Mesenchymal stem cell (in vitro differentiated cells and primary cell): ENCODE data around the gene TUBA4A.

Experiments
- DNase-seq: peaks from one replicate; pipeline ENCODE4 v3.0.0-alpha.2; 2013
- H2AFZ ChIP-seq: one replicate; pipeline ENCODE4 v1.6.1; 2013; ENCODE audit warnings: low read depth, mild to moderate bottlenecking, control low read depth, inconsistent platforms, low read length, moderate library complexity
- H2AK5ac ChIP-seq: 2 replicates; pipeline ENCODE4 v1.6.1; 2013; ENCODE audit warnings: low read length, moderate library complexity, mild to moderate bottlenecking, inconsistent platforms; ENCODE audit not compliant: severe bottlenecking
- H2BK120ac ChIP-seq: one replicate; pipeline ENCODE4 v1.6.1; 2013; ENCODE audit warnings: low read depth, mild to moderate bottlenecking, inconsistent platforms, low read length, moderate library complexity
- H2BK12ac ChIP-seq, 2 experiments: one replicate each; pipeline ENCODE4 v1.6.1; 2013; ENCODE audit warnings: inconsistent platforms in 2 of 2, low read length in 2 of 2, mild to moderate bottlenecking in 2 of 2, moderate library complexity in 2 of 2, control low read depth in 1 of 2
- H2BK15ac ChIP-seq: one replicate; pipeline ENCODE4 v1.6.1; 2013; ENCODE audit warnings: mild to moderate bottlenecking, low read depth, inconsistent platforms; ENCODE audit not compliant: poor library complexity, severe bottlenecking
- H2BK5ac ChIP-seq: 2 replicates; pipeline ENCODE4 v1.6.1; 2013; ENCODE audit warnings: low read depth, mild to moderate bottlenecking, low read length, control low read depth, inconsistent platforms; ENCODE audit not compliant: poor library complexity, severe bottlenecking
- H3K14ac ChIP-seq, 2 experiments: one replicate each; pipeline ENCODE4 v1.6.1; 2013; ENCODE audit warnings: inconsistent platforms in 2 of 2, low read length in 2 of 2, control low read depth in 1 of 2, mild to moderate bottlenecking in 1 of 2, moderate library complexity in 1 of 2
- H3K18ac ChIP-seq, 2 experiments: one replicate each; pipeline ENCODE4 v1.6.1; 2013; ENCODE audit warnings: inconsistent platforms in 2 of 2, low read length in 2 of 2, control low read depth in 1 of 2, low read depth in 1 of 2, mild to moderate bottlenecking in 1 of 2
- H3K23ac ChIP-seq, 2 experiments: one replicate each; pipeline ENCODE4 v1.6.1; 2013; ENCODE audit warnings: inconsistent platforms in 2 of 2, low read length in 2 of 2, mild to moderate bottlenecking in 2 of 2, moderate library complexity in 2 of 2, control low read depth in 1 of 2
- H3K27ac ChIP-seq: 2 replicates; pipeline ENCODE4 v1.5.1; 2013; ENCODE audit warnings: mild to moderate bottlenecking, moderate library complexity, low read length, control low read depth, inconsistent platforms; ENCODE audit not compliant: poor library complexity, severe bottlenecking
- H3K27me3 ChIP-seq, 2 experiments: 2 replicates each; pipeline versions ENCODE4 v1.6.1 to v1.7.0; 2013; ENCODE audit warnings: low read length in 2 of 2, mild to moderate bottlenecking in 2 of 2, moderate library complexity in 2 of 2, control low read depth in 1 of 2, inconsistent platforms in 1 of 2; ENCODE audit not compliant: control insufficient read depth in 1 of 2, insufficient read depth in 1 of 2
- H3K36me3 ChIP-seq, 2 experiments: 2 replicates each; pipeline versions ENCODE4 v1.6.1 to v1.7.0; 2013; ENCODE audit warnings: low read length in 2 of 2, control low read depth in 1 of 2, inconsistent platforms in 1 of 2, low read depth in 1 of 2, mild to moderate bottlenecking in 1 of 2; ENCODE audit not compliant: insufficient read depth in 2 of 2, control insufficient read depth in 1 of 2
- H3K4ac ChIP-seq, 2 experiments: one replicate each; pipeline ENCODE4 v1.6.1; 2013; ENCODE audit warnings: inconsistent platforms in 2 of 2, low read length in 2 of 2, mild to moderate bottlenecking in 2 of 2, moderate library complexity in 2 of 2, control low read depth in 1 of 2, low read depth in 1 of 2
- H3K4me1 ChIP-seq: 2 replicates; pipeline ENCODE4 v1.6.1; 2013; ENCODE audit warnings: low read depth, low read length, control low read depth; ENCODE audit not compliant: control insufficient read depth, insufficient read depth
- H3K4me2 ChIP-seq: 2 replicates; pipeline ENCODE4 v1.6.1; 2013; ENCODE audit warnings: low read length, mild to moderate bottlenecking, inconsistent platforms; ENCODE audit not compliant: poor library complexity, severe bottlenecking
- H3K4me3 ChIP-seq, 2 experiments: 2 replicates each; pipeline versions ENCODE4 v1.5.1 to v1.7.0; 2013; ENCODE audit warnings: low read length in 2 of 2, mild to moderate bottlenecking in 2 of 2, control low read depth in 1 of 2, low read depth in 1 of 2; ENCODE audit not compliant: insufficient read depth in 1 of 2
- H3K79me1 ChIP-seq: replicated peaks from 2 replicates; pipeline ENCODE4 v1.6.1; 2013; ENCODE audit warnings: mild to moderate bottlenecking, control low read depth, low read length, inconsistent platforms; ENCODE audit not compliant: poor library complexity, severe bottlenecking
- H3K9ac ChIP-seq: 2 replicates; pipeline ENCODE4 v1.7.0; 2013; ENCODE audit warnings: mild to moderate bottlenecking, low read length, moderate library complexity
- H3K9me3 ChIP-seq: 2 replicates; pipeline ENCODE4 v1.7.0; 2013; ENCODE audit warnings: mild to moderate bottlenecking, low read length; ENCODE audit not compliant: control insufficient read depth
- H4K8ac ChIP-seq: one replicate; pipeline ENCODE4 v1.6.1; 2013; ENCODE audit warnings: inconsistent platforms, mild to moderate bottlenecking, low read length, moderate library complexity
- H4K91ac ChIP-seq: one replicate; pipeline ENCODE4 v1.6.1; 2013; ENCODE audit warnings: mild to moderate bottlenecking, low read length, inconsistent platforms
- WGBS: methylation state at CpG from one replicate; pipeline ENCODE4 v1.1.7; 2013; ENCODE audit warnings: mixed read lengths; 5-methylcytosine and 5-hydroxymethylcytosine counted together

The TUBA4A gene

GRCh38 chr2:219213486-219214071, 40.1 kb downstream of the TUBA4A start:
- Histone ChIP-seq H3K4me3 (no peak overlapping the region), H2BK120ac (no peak overlapping the region), H3K18ac (no peak overlapping the region), H3K79me1 (peaks cover 19% of the 10 kb centered on the region), H2AFZ (no peak overlapping the region), H2BK15ac (no peak overlapping the region), H3K14ac (no peak overlapping the region), H3K4me1 (peaks cover 8% of the 10 kb centered on the region), H4K8ac (no peak overlapping the region), H3K9me3 (no peaks in the 10 kb centered on the region), H2AK5ac (no peak overlapping the region), H3K23ac (no peak overlapping the region), H2BK5ac (no peak overlapping the region), H2BK12ac (no peak overlapping the region), H3K4ac (no peak overlapping the region), H4K91ac (no peak overlapping the region), H3K36me3 (peaks cover 62 to 80% of the 10 kb centered on the region in 2 experiments), H3K27ac (no peak overlapping the region), H3K27me3 (no peaks in the 10 kb centered on the region), H3K4me2 (no peak overlapping the region), H3K9ac (no peak overlapping the region)
- DNase-seq = no peak
- 98% methylated on average over 10 of the region's 10 CpGs for WGBS

DNA sequence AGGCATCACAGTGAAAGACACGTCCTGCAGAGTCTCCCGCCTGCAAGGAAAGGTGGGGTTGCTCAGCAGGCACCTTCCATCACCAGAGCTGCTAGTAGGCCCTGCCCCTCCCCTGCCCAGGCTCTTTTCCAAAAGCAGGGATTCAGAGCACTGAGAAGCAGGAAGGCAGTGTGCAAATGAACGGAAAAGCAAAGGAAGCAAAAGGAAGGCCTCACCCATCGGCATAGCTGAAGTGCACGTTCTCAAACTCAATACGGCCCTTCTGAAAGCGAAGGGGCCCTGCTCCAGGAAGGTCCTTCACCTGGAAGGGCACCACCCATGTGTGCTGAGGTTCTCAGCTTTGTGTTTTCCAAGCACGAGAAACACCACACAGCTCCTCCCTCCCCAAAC, 40.7 kb downstream of the TUBA4A start:
- Histone ChIP-seq H2BK5ac (no peak overlapping the region), H2BK12ac (no peak overlapping the region), H2BK120ac (no peak overlapping the region), H3K4me3 (no peak overlapping the region), H3K18ac (no peak overlapping the region), H4K8ac (no peak overlapping the region), H2AK5ac (no peak overlapping the region), H3K14ac (no peak overlapping the region), H3K27ac (no peak overlapping the region), H3K4ac (no peak overlapping the region), H3K36me3 (peaks cover 68 to 86% of the 10 kb centered on the region in 2 experiments), H3K4me2 (no peak overlapping the region), H2AFZ (no peak overlapping the region), H3K27me3 (no peaks in the 10 kb centered on the region), H2BK15ac (no peak overlapping the region), H3K23ac (no peak overlapping the region), H3K79me1 (peaks cover 23% of the 10 kb centered on the region), H3K4me1 (peaks cover 8% of the 10 kb centered on the region), H3K9ac (no peak overlapping the region), H3K9me3 (no peaks in the 10 kb centered on the region), H4K91ac (no peak overlapping the region)
- 96% methylated on average over 8 of the region's 8 CpGs for WGBS
- DNase-seq = no peak

DNA sequence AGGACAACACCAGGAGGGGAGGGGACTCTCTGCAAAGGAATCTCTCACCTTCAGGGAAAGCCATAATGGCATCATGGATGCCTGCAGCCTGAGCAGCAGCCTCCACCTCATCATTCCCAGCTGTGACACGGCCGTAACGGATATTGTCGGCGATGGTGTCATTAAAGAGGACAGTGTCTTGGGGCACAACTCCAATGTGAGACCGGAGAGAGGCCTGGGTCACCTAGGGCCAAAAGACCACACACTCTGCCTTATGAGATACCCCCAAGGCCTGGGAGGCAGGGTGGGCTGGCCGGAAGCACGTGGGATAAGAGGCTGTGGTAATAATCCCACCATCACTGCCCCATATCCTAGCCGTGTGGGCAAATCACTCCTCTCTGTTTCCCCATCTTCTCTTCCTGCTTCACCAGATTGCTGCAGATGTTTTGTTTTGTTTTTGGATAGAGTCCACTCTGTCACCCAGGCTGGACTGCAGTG, 42.8 kb downstream of the TUBA4A start:
- Histone ChIP-seq H3K9me3 (no peaks in the 10 kb centered on the region), H2BK120ac (no peak overlapping the region), H3K18ac (no peak overlapping the region), H3K23ac (no peak overlapping the region), H2AFZ (no peak overlapping the region), H2BK12ac (no peak overlapping the region), H3K4me3 (no peak overlapping the region), H3K27me3 (no peaks in the 10 kb centered on the region), H4K8ac (no peak overlapping the region), H3K4ac (no peak overlapping the region), H2BK5ac (no peak overlapping the region), H3K14ac (no peak overlapping the region), H2BK15ac (no peak overlapping the region), H3K4me1 (peaks cover 14% of the 10 kb centered on the region), H2AK5ac (no peak overlapping the region), H3K9ac (no peak overlapping the region), H4K91ac (no peak overlapping the region), H3K79me1 (peaks cover 16% of the 10 kb centered on the region), H3K4me2 (no peak overlapping the region), H3K36me3 (peaks cover 61 to 78% of the 10 kb centered on the region in 2 experiments), H3K27ac (no peak overlapping the region)
- WGBS = 98% methylated on average over 8 of the region's 9 CpGs
- no peak for DNase-seq

DNA sequence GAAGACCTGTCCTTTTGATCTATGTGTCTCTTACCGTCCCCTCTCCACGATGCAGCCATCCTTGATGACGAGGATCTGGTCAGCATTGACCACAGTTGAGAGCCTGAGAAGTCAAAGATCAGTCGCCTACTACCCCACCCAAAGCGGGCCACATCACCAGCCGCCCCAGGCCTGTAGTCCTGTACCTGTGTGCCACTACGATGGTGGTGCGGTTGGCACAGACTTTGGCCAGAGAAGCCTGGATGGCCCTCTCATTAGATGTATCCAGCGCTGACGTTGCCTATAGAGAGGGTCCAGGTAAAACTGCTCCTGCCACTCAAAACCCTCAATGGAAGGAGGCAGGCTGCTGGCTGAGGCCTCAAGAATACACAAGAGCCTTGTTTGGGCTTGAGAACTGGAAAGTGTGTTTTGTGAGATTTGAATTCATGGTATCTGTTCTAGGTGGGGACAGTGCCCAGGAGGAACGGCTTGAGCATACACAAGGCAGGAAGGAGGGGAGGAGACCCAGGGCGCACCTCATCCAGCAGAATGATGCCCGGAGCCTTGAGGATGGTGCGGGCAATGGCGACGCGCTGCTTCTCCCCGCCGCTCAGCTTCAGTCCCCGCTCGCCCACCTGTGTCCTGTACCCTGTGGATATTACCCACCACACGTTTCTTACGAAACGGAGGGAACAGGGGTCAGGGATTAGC, 43.4 kb downstream of the TUBA4A start:
- Histone ChIP-seq H3K4me3 (no peak overlapping the region), H3K14ac (no peak overlapping the region), H3K27me3 (no peaks in the 10 kb centered on the region), H2BK120ac (no peak overlapping the region), H3K23ac (no peak overlapping the region), H3K4me1 (peaks cover 14% of the 10 kb centered on the region), H3K4me2 (no peak overlapping the region), H3K36me3 (peaks cover 59 to 72% of the 10 kb centered on the region in 2 experiments), H4K91ac (no peak overlapping the region), H4K8ac (no peak overlapping the region), H2AFZ (no peak overlapping the region), H2BK15ac (no peak overlapping the region), H2BK5ac (no peak overlapping the region), H3K18ac (no peak overlapping the region), H3K9ac (no peak overlapping the region), H3K27ac (no peak overlapping the region), H3K9me3 (no peaks in the 10 kb centered on the region), H3K79me1 (peaks cover 15% of the 10 kb centered on the region), H3K4ac (no peak overlapping the region), H2BK12ac (no peak overlapping the region), H2AK5ac (no peak overlapping the region)
- no peak for DNase-seq
- 97% methylated on average over 24 of the region's 24 CpGs for WGBS
